ENCODE results near the gene PLEKHD1. TPM values are rescaled to one million over a fixed set of nuclear protein-coding genes. Genes with fewer than 3 reads are reported as not detected.

PLEKHD1 gene
- total RNA-seq, 1 experiment from 2014 or later = 1.2 TPM

GRCh38 chr14:69519204-69520100 lies 34.9 kb downstream of the PLEKHD1 start:
- DNase-seq (ENCODE audit: low read depth, low spot score) (no peak), ATAC-seq (no peak)
- TF ChIP-seq CBX3 (IDR thresholded peaks at IDR 0.05; ENCODE audit: low read depth) (no peak), EZH2 (IDR thresholded peaks at IDR 0.05) (no peak), REST (IDR thresholded peaks at IDR 0.05; ENCODE audit: low read depth) (no peak), ZBTB33 (IDR thresholded peaks at IDR 0.05; ENCODE audit: extremely low read depth, insufficient replicate concordance, low read length) (no peak), POLR2A (IDR thresholded peaks at IDR 0.05; ENCODE audit: borderline replicate concordance, extremely low read depth, insufficient read depth, insufficient read length) (no peak), TCF7L2 (IDR thresholded peaks at IDR 0.05; ENCODE audit: borderline replicate concordance, extremely low read depth, insufficient read depth, insufficient read length) (no peak), ZFX (IDR thresholded peaks at IDR 0.05) (no peak), EZH2phosphoT487 (IDR thresholded peaks at IDR 0.05; ENCODE audit: borderline replicate concordance) (no peak), ATF3 (IDR thresholded peaks at IDR 0.05) (no peak), ZNF274 (IDR thresholded peaks at IDR 0.05; ENCODE audit: low read depth, low read length) (no peak), SP1 (IDR thresholded peaks at IDR 0.05; ENCODE audit: low read depth) (no peak)
- Histone ChIP-seq H3K79me2 (ENCODE audit: insufficient read depth, low read length) (no peaks in the 10 kb centered on the region), H3K9ac (ENCODE audit: low read length) (no peak overlapping the region), H3K27ac (ENCODE audit: low read depth, low read length) (no peak overlapping the region), H3K9me2 (ENCODE audit: insufficient read depth) (no peaks in the 10 kb centered on the region), H3K36me3 (ENCODE audit: control insufficient read depth in 1 of 2, insufficient read depth in 2 of 2, low read length in 2 of 2) (no peaks in the 10 kb centered on the region), H4K20me1 (ENCODE audit: insufficient read depth) (no peaks in the 10 kb centered on the region), H3K27me3 (ENCODE audit: insufficient read depth, low read length) (no peaks in the 10 kb centered on the region), H3K4me3 (replicated peaks in 1 of 2; ENCODE audit: low read depth in 1 of 2, low read length in 2 of 2) (no peak overlapping the region), H3K4me1 (ENCODE audit: control insufficient read depth in 1 of 2, insufficient read depth in 2 of 2, low read length in 2 of 2) (no peaks in the 10 kb centered on the region), H2AFZ (ENCODE audit: low read depth, low read length, poor library complexity, severe bottlenecking) (no peak overlapping the region), H3K9me3 (ENCODE audit: control insufficient read depth in 1 of 2, insufficient read depth in 1 of 2, low read depth in 1 of 2, low read length in 2 of 2) (no peaks in the 10 kb centered on the region), H3K4me2 (ENCODE audit: low read length) (no peak overlapping the region)
- POLR2A ChIA-PET = no interaction called here
- CTCF ChIA-PET = no interaction called here
- no TSS peak for BruUV-seq (replicated peaks)
- intact Hi-C loops (cut with micrococcal nuclease) = no loop called here
- RAD21 ChIA-PET (ENCODE audit: low non-redundant PET in 1 of 2, low total read pairs in 2 of 2, uncharacterized antibody in 2 of 2, unreplicated experiment in 2 of 2) = no interaction called here

Measured in HCT116 (cell line).